SW 1271 (cell line): Measurements from ENCODE around the gene NFXL1.

Experiments used
- DNase-seq, 2 experiments: peaks; one replicate each; lab custom pipeline; 2025; lab: John Stamatoyannopoulos, UW

NFXL1 gene

DNA sequence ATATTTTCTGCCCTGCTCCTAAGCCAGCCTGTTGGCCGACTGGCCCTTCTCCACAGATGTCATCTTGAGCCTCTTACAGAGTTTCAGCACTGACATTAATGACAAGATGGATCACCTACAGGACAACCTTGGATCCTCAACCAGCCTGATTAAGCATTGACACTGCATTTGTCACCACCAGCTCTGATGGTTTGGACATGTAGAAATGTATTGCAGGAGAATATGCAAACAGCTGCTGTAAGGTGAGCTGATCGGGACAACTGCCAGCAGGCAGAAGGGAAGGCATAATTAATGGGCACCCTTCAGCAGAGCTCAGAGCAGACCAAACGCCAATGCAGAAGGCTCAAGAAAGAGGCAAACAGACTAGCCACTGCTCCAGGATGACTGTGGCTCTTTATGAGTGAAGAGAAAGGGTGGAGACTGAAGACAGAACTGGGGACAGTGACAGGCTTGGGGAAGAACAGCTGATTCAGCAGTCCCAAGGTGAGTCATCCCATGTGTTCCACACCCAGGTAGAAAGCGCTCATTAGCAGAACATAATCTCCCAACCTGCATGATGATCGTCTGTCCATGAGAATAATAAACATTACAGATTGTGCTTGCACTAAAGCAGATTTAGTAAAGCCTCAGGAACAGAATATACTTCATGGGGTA lies 83.2 kb downstream of the NFXL1 start:
- DNase-seq = no peak

GRCh38 chr4:47830265-47831025 lies 83.9 kb downstream of the NFXL1 start:
- no peak for DNase-seq

GRCh38 chr4:47829438-47829837 lies 84.9 kb downstream of the NFXL1 start:
- no peak for DNase-seq

DNA sequence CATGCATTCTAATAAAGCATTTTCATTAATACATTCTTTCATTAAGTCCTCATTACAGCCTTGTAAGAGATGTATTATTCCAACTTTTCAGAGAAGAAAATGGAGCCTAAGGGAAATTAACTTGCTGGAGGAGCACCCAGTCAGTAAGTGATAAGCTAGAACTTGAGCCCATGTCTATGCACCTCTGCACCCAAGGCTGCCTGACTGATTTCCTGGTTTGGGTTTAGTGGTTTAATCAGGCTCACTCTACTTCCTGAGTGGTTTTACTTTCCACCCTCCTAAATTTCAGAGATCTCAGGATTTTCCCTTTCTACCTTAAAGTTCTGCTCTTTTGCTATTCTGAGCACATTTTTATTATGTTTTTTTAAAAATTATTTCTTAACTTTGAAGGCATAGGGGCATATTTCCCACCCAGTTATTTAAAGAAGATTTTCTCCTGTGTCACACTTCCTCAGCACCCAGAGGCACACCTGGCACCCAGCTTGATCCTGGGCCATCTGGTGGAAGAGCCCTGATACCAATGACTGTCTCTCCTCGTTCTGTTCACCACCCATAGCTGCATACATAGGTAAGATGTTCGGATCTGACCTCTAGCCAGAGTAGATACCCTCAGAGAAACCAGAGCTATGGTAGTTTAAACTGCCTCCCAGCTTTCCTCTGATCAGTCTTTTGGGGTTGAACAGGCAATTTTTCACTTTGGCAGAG lies 86.9 kb downstream of the NFXL1 start:
- DNase-seq = no peak

- DNase-seq = no peak
Measured at GRCh38 chr4:47824840-47825239, 89.5 kb downstream of the NFXL1 start.

DNA sequence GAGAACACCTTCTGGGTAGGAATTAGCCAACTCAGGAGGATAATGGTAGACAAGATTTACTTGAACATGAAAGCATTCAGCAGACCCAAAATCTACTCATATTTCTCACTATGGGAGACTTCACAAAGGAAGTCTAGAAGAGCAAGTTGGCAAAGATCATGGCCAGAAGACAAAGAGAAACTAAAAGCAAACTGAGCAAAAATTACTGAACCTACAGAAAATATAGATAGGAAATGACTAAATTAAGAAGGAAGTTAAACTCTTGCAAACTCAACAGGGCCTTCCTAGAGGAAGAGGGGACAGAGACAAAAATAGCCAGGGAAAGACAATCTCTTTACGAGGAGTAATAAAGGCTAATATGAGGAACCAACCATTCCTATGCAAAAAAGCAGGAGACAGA lies 95.2 kb downstream of the NFXL1 start:
- no peak for DNase-seq

DNA sequence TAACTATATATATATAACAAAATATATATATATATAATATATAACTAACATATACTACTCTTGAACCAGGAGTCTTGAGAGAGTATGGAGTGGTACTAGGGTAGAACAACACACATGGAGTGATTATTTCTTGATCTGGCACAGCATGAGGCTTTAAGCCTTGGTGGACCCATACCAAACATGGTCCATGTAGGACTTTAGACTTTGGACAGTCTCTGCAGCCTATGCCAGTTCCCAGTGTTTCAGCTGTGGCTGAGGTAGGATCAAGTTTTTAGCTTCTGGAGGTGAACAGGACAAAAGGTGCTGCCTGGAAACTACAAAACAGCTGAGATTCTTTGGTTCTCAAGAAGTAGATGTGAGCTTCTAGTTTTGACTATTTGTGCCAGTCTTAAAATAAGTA lies 97.1 kb downstream of the NFXL1 start:
- no peak for DNase-seq

DNA sequence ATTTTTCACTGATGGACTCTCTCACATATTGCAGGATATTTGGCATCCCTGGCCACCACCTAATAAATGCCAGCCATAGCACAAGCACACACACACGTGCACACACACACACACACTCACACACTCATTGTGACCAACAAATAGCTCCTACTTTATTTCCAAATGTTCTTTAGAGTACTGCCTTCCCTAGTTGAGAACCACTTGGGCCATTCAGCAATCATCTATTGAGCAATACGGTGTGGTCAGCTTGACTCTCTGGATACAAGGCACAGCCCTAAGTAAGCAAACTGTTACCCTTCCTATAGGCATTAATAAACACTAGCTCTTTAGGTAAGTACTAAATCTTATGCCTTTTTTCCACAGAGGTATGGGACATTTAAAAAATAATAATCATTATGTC lies 97.6 kb downstream of the NFXL1 start:
- no peak for DNase-seq

DNA sequence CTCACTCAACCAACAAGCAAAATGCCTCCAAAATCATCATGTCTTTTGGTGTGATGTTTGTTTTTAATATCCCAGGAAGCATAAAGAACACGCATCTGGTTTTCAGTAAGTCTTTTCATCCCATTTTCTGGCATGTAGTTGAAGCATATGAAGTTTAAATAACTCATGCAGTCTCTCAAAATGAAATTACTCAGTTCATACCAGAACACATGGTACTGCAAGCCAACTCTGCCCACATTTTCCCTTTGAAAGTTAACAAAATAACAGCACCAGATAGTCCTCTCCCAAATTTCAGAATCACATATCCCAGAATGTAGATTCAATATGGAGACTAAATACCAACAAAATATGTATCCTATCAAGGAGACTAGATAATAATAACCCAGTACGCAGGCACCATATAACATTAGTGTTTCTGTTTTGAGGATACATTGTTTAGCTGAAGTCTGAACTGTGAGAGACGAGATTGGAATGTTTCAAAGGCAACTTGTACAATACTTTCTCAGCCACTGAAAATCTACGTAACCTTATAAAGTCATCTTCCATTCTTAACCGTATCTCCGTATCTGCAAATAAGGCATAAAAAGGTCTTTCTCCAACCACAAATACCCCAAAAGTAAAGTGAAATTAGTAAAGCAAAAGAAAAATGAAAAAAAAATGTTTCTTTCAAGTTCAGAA lies 99.6 kb downstream of the NFXL1 start:
- DNase-seq = no peak

DNA sequence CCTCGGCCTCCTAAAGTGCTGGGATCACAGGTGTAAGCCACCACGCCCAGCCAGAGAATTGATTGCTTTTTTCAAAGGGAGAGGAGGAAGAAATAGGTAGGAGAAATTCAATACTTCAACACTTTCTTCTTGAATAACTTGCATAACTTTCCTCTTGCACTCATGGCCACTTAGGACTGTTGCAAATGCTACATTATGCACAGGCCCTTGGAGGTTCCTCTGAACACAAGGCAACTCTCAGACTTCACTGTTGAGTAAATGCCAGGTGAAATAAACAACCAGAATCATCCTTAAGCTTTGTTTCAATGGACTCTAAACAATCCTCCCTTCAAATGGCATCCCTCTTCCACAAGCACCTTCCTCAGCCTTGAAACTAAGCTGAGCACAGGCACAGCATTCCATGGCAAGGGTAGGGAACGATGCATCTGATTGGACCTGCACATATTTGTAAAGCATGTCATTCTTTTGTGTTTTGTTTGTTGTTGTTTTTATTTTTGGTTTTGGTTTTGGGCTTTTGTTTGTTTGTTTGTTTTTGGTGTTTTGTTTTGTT lies 104.7 kb downstream of the NFXL1 start:
- no peak for DNase-seq

DNA sequence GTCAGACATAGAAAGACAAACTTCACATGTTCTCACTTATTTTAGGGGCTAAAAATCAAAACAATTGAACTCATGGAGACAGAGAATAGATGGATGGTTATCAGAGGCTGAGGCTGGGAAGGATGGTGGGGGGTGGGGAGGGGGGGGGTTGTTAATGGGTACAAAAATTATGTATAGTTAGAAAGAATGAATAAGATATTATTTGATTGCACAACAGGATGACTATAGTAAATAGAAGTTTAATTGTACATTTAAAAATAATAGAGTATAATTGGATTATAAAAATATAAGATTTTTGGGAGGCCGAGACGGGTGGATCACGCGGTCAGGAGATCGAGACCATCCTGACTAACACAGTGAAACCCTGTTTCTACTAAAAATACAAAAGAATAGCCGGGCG lies 109.8 kb downstream of the NFXL1 start:
- DNase-seq = no peak

DNA sequence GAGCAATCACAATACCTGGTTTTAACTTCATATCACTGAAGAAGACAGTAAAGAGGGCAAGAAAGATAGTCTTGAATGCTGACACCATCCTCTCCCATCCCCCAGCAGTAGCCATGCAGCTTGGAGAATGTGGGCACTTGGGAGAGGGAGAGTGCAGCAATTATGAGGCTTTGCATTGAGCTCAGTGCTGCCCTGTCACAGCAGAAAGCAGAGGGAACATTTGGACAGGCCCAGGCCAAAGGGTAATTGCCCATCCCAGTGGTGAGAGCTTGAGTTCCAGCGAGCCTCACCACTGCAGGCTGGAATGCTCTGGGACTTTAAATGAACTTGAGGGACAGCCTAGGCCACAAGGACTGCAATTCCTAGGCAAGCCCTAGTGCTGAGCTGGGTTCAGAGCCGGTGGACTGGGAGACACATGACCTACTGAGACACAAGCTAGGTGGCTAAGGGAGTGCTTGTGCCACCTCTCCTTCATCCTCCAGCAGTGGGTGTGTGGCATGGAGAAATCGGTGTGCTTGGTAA lies 112.8 kb downstream of the NFXL1 start:
- DNase-seq = no peak

GRCh38 chr4:47798165-47798564 lies 116.2 kb downstream of the NFXL1 start:
- DNase-seq = no peak
